Measurements from ENCODE around the gene RNF26. TPM values are rescaled to one million over a fixed set of nuclear protein-coding genes. Genes with fewer than 3 reads are reported as not detected.

Gene RNF26
- total and polyA plus RNA-seq, 2 of the 13 experiments (the other 11 are each of a cell fraction or from before 2014, with no cell fraction given), result 11.9 to 26.3 TPM

GRCh38 chr11:119380160-119380826, 46.0 kb downstream of the RNF26 start:
- ATAC-seq (peak; percentile 46), DNase-seq (ENCODE audit: low spot score) (peak; percentile 51), FAIRE-seq (no peak)
- intact Hi-C loops (cut with micrococcal nuclease; ENCODE audit: unreplicated experiment), result loop anchor here (2.0 kb wide), 1 partner anchor 95 kb away; no protein-coding TSS in a partner anchor
- no TSS peak for BruUV-seq (replicated peaks)
- WGBS (ENCODE audit: low lambda C conversion rate), result 0% methylated on average over 4 of the region's 13 CpGs
- no peaks in the 10 kb centered on the region for H4K20me1 ChIP-seq (ENCODE audit: insufficient read depth, low read length)
- peak overlapping the region; percentile 98 for H3K4me2 ChIP-seq (ENCODE audit: low read depth, low read length)
- in situ Hi-C loops (cut with HindIII; ENCODE audit: extremely low pct_ligation_motif_present, low pct_unique_long_range_greater_than_20kb), result no loop called here
- peaks cover 81% of the 10 kb centered on the region for H3K4me1 ChIP-seq (ENCODE audit: insufficient read depth, low read length)
- POLR2A ChIA-PET, result interaction anchor here (1.4 to 3.6 kb wide), 6 partner anchors 9 to 63 kb away, joined by 5 to 28 read pairs (median 10); partner anchors contain the start of gene MCAM
- H3K27ac ChIP-seq (ENCODE audit: extremely low read length, insufficient read depth, low read length), result peak overlapping the region; percentile 76
- H3K79me2 ChIP-seq (ENCODE audit: insufficient read depth, low read length), result peaks cover 14% of the 10 kb centered on the region
- no peaks in the 10 kb centered on the region for H3K9me3 ChIP-seq (ENCODE audit: low read length)
- CTCF ChIA-PET (ENCODE audit: low intra/inter-chr PET ratio, low total read pairs), result interaction anchor here (2.1 kb wide), 1 partner anchor 42 kb away, joined by 13 read pairs; no protein-coding TSS in a partner anchor
- H3K36me3 ChIP-seq (replicated peaks in 1 of 2; ENCODE audit: control insufficient read depth in 1 of 2, insufficient read depth in 2 of 2, low read length in 2 of 2), result no peaks in the 10 kb centered on the region
- peak overlapping the region; percentile 67 to 82 (median 68) for H3K4me3 ChIP-seq (replicated peaks in 1 of 3; ENCODE audit: insufficient read depth in 1 of 3, low read depth in 2 of 3, low read length in 3 of 3)
- no peak overlapping the region for H2AFZ ChIP-seq (ENCODE audit: low read length)
- H3K9ac ChIP-seq (ENCODE audit: insufficient read depth, low read depth, low read length), result peak overlapping the region; percentile 77
- no peaks in the 10 kb centered on the region; a peak in 1 of 5 replicates for H3K27me3 ChIP-seq (ENCODE audit: control insufficient read depth in 1 of 2, insufficient read depth in 2 of 2, low read length in 2 of 2)
- no peak for TF ChIP-seq ZNF235 (CRISPR knock-in tag; IDR thresholded peaks at IDR 0.05; ENCODE audit: borderline replicate concordance)
- no peak for TF ChIP-seq ZNF317 (CRISPR knock-in tag; IDR thresholded peaks at IDR 0.05)
- peak; percentile 85; the same call in 1 of the 2 replicates for TF ChIP-seq ZNF224 (CRISPR knock-in tag; IDR thresholded peaks at IDR 0.05)
- no peak for TF ChIP-seq ZNF3 (CRISPR knock-in tag; IDR thresholded peaks at IDR 0.05)
- 0 out of 4 replicates have a peak, but pooled peaks of 1 of the 2 experiments have one; percentile 37 for TF ChIP-seq POLR2A (IDR thresholded peaks at IDR 0.05; ENCODE audit: insufficient read depth in 1 of 2, low read depth in 2 of 2, low read length in 2 of 2)
- no peak for TF ChIP-seq NR1H2 (CRISPR knock-in tag; IDR thresholded peaks at IDR 0.05; ENCODE audit: borderline replicate concordance, low read depth)
- no peak for TF ChIP-seq SAFB2 (CRISPR knock-in tag; IDR thresholded peaks at IDR 0.05; ENCODE audit: borderline replicate concordance, low read depth)
- TF ChIP-seq HMG20A (CRISPR knock-in tag; IDR thresholded peaks at IDR 0.05; ENCODE audit: borderline replicate concordance), result no peak
- no peak for TF ChIP-seq ZNF883 (CRISPR knock-in tag; IDR thresholded peaks at IDR 0.05; ENCODE audit: not compliant biosample characterization)
- TF ChIP-seq HNRNPL (IDR thresholded peaks at IDR 0.05; ENCODE audit: low read depth, low read length), result no peak
- 0 out of 2 replicates have a peak, but pooled peaks have one; percentile 25 for TF ChIP-seq ZGPAT (CRISPR knock-in tag; IDR thresholded peaks at IDR 0.05)
- 0 out of 2 replicates have a peak, but pooled peaks have one; percentile 53 for TF ChIP-seq ZNF772 (CRISPR knock-in tag; IDR thresholded peaks at IDR 0.05)
- peak; percentile 78 for TF ChIP-seq IKZF4 (CRISPR knock-in tag; IDR thresholded peaks at IDR 0.05; ENCODE audit: borderline replicate concordance, low read depth, not compliant biosample characterization)
- peak; percentile 70; the same call in 1 of the 2 replicates for TF ChIP-seq ZNF337 (CRISPR knock-in tag; IDR thresholded peaks at IDR 0.05; ENCODE audit: borderline replicate concordance, low read depth)
- 0 out of 2 replicates have a peak, but pooled peaks have one; percentile 28 for TF ChIP-seq POLR2AphosphoS5 (IDR thresholded peaks at IDR 0.05; ENCODE audit: low read depth, low read length)
- no peak for TF ChIP-seq CEBPB (IDR thresholded peaks at IDR 0.05; ENCODE audit: borderline replicate concordance, low read depth, low read length)
- no peak for TF ChIP-seq TARDBP (CRISPR knock-in tag; IDR thresholded peaks at IDR 0.05)
- TF ChIP-seq PHF21A (CRISPR knock-in tag; IDR thresholded peaks at IDR 0.05), result peak; percentile 20; the same call in 1 of the 2 replicates
